Gastroesophageal sphincter (tissue), 4 donors: ENCODE data around the gene TBC1D26. TPM values are rescaled to one million over a fixed set of nuclear protein-coding genes. Genes with fewer than 3 reads are reported as not detected.
"Not testable (repeated sequence)": the region's sequence is repeated elsewhere in the genome, so short reads cannot be mapped to it uniquely, and the experiment has no call there.

ENCODE experiments used
- ATAC-seq: fragments of 150-250 bp; one replicate; pipeline ENCODE4 v1.9.1; 2016; ENCODE audit warnings: mild to moderate bottlenecking, moderate library complexity
- H3K27ac ChIP-seq, 4 donors: fragments of 200-600 bp; sonication (generic) in 3 of 4; 1 replicate in 3 of 4; 2 replicates in 1 of 4; pipeline ENCODE4 v1.5.1; 2016 to 2019
- H3K27me3 ChIP-seq: fragments of 200-600 bp; sonication (generic); one replicate; pipeline ENCODE4 v1.5.1; 2019
- H3K36me3 ChIP-seq, 2 donors: fragments of 200-600 bp; sonication (generic); one replicate each; pipeline ENCODE4 v1.5.1; 2019; ENCODE audit warnings: control low read depth in 1 of 2
- H3K4me1 ChIP-seq, 3 donors: fragments of 200-600 bp; sonication (generic); 1 replicate in 2 of 3; 2 replicates in 1 of 3; pipeline ENCODE4 v1.5.1; 2016 to 2019; ENCODE audit warnings: control low read depth in 2 of 3
- H3K4me3 ChIP-seq, 2 donors: fragments of 200-600 bp; sonication (generic); one replicate each; pipeline ENCODE4 v1.5.1; 2019; ENCODE audit warnings: mild to moderate bottlenecking in 1 of 2, moderate library complexity in 1 of 2
- H3K9me3 ChIP-seq, 3 donors: fragments of 200-600 bp; sonication (generic); one replicate each; pipeline ENCODE4 v1.5.1; 2017 to 2019; ENCODE audit warnings: control low read depth in 2 of 3
- POLR2A ChIP-seq, 2 donors: fragments of 450-650 bp; IDR thresholded peaks; one replicate each; pipeline ENCODE4 v1.6.1; 2017; ENCODE audit warnings: antibody characterized with exemption in 2 of 2, mild to moderate bottlenecking in 2 of 2, moderate library complexity in 1 of 2
- POLR2AphosphoS5 ChIP-seq: sonication (generic); formaldehyde crosslinking; IDR thresholded peaks from one replicate; pipeline ENCODE4 v1.6.1; 2017; ENCODE audit warnings: antibody characterized with exemption
- WGBS, 2 donors: methylation state at CpG; one replicate each; pipeline ENCODE4 v1.1.5; 2018; ENCODE audit warnings: low coverage in 1 of 2; 5-methylcytosine and 5-hydroxymethylcytosine counted together
- total RNA-seq, 4 donors: library from RNA; depleted of rRNA; stranded (reverse); fragments of >200 nt; gene quantifications; one replicate each; pipeline ENCODE4 v1.1.0, GENCODE V29; 2016

Gene TBC1D26
- total RNA-seq, result under 1 TPM in 2 of 4 donors, not detected in 2; 0.08 to 0.93 TPM

DNA sequence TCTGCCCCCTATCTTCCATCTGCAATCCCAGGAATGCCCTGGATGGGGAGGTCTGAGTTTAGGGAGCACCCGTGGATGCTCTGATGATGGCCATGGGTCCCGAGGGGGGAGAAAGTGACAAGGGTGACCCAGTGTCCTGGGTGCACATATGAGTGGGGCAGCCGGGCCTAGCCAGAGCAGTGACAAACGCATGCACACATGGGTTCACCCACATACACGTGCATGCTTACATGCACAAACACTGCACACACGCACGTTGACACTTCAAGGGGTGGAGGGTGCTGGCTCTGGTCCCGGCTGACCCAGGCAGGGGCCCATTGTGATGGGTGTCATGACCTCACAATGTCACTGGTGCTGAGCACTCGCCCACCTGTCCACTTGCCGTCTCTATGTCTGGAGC lies at the start of gene TBC1D26:
Gene TBC1D26 (plus strand): TSS at position 384 of the 400 bp plus-strand sequence. CDS start 3,066 bp downstream, outside the sequence.
- not testable (repeated sequence) for H3K36me3 ChIP-seq, H3K4me3 ChIP-seq, H3K27ac ChIP-seq, H3K27me3 ChIP-seq, H3K4me1 ChIP-seq, ATAC-seq, H3K9me3 ChIP-seq
- no CpG with 5 or more reads among the region's 10 CpGs for WGBS, 2 donors

DNA sequence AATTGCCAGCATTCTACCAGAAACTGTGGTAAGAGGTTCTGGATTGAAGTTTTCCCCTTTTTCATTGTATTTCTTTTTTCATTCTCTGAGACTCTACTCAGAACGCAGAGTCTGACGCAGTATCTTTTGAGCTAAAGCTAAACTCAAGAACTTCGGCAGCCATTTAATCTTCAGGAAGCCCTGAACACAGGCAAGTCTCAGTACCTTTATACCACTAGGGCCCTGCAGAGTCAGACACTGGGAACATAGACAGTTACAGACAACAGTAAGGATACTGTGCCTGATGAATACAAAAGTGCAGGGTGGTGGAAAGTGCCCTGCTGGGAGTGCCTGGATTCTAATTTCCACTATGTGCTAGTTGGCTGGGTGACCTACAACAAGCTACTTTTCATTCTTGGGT lies 48.9 kb upstream of the TBC1D26 start:
- H3K27me3 ChIP-seq, ATAC-seq, H3K4me3 ChIP-seq, H3K9me3 ChIP-seq, H3K27ac ChIP-seq, H3K36me3 ChIP-seq: not testable (repeated sequence)
- H3K4me1 ChIP-seq, result peaks cover 0 to 13% (median 0%) of the 10 kb centered on the region in 3 donors
- WGBS, 2 donors, result 92% methylated on average over 3 of the region's 3 CpGs; no CpG with 5 or more reads in 1 of the 2 donors

DNA sequence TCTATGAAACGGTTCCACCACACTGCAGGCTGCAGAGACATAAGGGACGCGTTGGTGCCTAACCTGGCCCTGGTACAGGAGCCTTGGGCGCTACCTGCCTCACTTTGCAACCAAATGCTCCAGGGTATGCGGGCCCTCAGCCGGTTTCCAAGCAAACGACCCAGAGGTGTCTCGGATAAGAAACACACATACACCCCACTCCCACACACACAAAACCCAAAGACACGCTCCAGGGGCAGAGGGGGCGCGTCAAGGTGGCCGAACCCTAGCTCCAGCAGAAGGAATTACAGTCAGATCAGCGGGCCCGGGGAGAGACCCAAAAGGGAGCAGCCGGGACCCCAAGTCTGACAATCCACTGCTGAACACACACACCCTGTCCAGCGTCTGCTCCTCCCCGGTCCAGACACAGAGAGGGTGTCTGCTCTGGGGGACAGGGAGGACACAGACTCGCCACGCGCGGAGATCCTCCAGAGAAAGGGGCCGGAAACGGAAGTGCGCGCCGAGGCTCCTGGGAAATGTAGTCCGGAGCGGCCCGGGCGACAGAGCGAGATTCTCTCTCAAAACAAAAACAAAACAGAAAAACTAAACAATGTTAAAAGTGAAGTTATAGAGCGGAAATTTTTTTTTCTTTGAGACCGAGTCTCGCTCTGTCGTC lies 48.1 kb upstream of the TBC1D26 start, which contains the start of gene TRIM16:
Gene TRIM16 (minus strand): TSS at position 488 of the 655 bp plus-strand sequence. CDS start 32,702 bp downstream, outside the sequence.
- not testable (repeated sequence) for H3K9me3 ChIP-seq, H3K27me3 ChIP-seq, H3K36me3 ChIP-seq
- peak within 1 kb of the TSS; percentile 57 to 58 for H3K4me3 ChIP-seq
- peak within 1 kb of the TSS in 3 of 4 donors; percentile 63 to 73 (median 63) for H3K27ac ChIP-seq
- H3K4me1 ChIP-seq, result peaks cover 0 to 13% (median 0%) of the 10 kb centered on the region in 3 donors
- peak; percentile 94 for ATAC-seq
- WGBS, 2 donors, result 1% methylated on average over 9 to 20 of the region's 35 CpGs
- peak; percentile 4 for TF ChIP-seq POLR2AphosphoS5

DNA sequence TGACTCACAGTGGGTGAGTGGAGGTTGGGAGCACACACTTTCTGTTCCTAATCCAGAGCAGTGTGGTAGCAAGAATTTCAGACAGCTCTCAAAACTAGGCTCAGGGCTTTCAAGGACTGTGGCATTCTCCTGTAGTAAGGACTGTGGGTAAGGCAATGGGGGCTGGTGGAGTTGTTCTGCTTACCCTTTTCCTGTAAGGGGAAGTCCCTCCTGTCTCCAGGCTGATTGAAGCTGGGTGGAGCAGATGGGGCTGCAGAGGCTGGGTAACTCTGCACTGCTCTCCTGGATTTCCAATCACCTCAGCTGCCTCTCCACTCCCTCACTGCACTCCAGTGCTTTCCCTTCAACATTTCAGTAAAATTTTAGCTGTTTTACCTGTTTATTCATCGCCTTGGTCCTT lies 44.6 kb upstream of the TBC1D26 start:
- ATAC-seq, H3K36me3 ChIP-seq, H3K4me3 ChIP-seq, H3K27me3 ChIP-seq, H3K9me3 ChIP-seq, H3K27ac ChIP-seq: not testable (repeated sequence)
- WGBS, 2 donors, result 100% methylated on average over 1 of the region's 1 CpG
- H3K4me1 ChIP-seq, result peaks cover 0 to 13% (median 0%) of the 10 kb centered on the region in 3 donors

DNA sequence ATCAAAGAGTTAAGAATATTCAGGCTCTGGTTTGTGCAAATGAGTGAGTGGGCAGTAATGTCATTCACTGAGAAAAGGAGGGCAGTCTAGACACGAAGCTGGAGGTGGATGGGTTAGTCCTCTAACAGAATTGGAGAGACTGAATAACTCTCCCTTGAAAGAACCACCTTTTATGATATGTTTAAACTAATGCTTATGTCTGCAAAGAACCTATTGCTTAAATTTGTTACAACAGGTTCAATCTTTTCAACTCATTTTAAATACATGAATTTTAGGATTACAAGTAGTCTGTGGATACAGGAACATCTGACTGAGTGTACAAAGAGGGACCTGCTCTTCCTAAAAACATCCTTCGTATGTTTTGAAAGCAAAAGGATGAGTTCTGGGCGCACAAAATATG lies 33.1 kb upstream of the TBC1D26 start:
- Histone ChIP-seq H3K27ac (peak overlapping the region in 3 of 4 donors; percentile 75 to 81 (median 76)), H3K4me3 (peak overlapping the region; percentile 40 to 58)
- ATAC-seq, result peak; percentile 26
- not testable (repeated sequence) for H3K27me3 ChIP-seq, H3K4me1 ChIP-seq, H3K9me3 ChIP-seq, H3K36me3 ChIP-seq
- WGBS, 2 donors, result 0% methylated on average over 1 of the region's 3 CpGs; no CpG with 5 or more reads in 1 of the 2 donors

DNA sequence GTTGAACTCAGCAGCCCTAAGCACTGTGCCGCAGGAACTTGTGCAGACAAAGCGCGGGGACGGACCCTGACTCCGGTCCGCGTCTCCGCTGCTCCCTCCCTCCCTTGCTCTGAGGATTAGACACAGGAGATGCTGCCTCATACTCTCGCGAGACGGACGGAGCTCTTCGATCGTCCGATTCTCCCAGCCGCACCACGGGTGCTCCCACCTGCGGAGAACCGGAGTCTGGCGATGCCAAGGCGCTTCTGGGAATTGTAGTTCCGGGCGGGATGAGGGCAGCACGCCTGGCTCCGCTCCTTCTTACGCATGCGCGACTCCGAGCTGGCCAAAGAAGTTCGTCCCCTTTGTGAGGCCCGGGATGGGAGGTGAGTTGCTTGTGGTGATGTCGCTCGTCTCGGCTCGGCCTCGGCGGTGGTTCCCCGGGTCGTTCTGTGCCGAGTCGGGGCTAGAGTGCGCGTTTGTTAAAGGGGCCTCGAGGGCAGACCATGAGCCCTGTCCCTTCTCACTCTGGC lies 32.6 kb upstream of the TBC1D26 start, which contains the start of gene ZNF286A:
Gene ZNF286A (plus strand): TSS at position 340 of the 512 bp plus-strand sequence. CDS start 578 bp downstream, outside the sequence.
- peak within 1 kb of the TSS; percentile 40 to 58 for H3K4me3 ChIP-seq
- H3K27ac ChIP-seq, result peak within 1 kb of the TSS in 3 of 4 donors; percentile 75 to 81 (median 76)
- WGBS, 2 donors, result no CpG with 5 or more reads among the region's 44 CpGs
- not testable (repeated sequence) for H3K27me3 ChIP-seq, H3K9me3 ChIP-seq, H3K4me1 ChIP-seq
- peak; percentile 100 for ATAC-seq
- H3K36me3 ChIP-seq, result peaks cover 0 to 11% of the 10 kb centered on the region in 2 donors
- TF ChIP-seq POLR2AphosphoS5, result peak; percentile 85
- peak; percentile 67 to 73 for TF ChIP-seq POLR2A (IDR thresholded peaks at IDR 0.05)

DNA sequence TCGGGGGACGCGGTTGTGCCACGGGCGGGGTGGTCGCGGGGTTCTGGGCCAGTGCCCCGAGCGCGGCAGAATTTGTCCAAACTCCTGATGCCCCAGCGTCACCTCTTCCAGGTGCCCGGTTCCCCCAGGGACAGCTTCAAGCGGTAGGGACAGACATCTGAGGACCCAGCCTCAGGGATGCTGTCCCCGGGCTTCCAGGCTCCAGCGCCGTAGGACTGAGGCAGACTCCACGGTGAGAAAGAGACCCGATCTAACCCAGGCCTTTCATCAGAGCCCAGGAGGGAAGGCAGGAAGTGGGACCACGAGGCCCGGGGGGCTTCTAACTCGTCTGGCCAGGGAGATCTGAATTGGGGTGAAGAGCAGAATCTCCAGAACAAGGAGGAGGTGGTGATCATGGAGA lies 32.1 kb upstream of the TBC1D26 start:
- H3K9me3 ChIP-seq, H3K4me1 ChIP-seq, H3K27me3 ChIP-seq: not testable (repeated sequence)
- no CpG with 5 or more reads among the region's 21 CpGs for WGBS, 2 donors
- H3K4me3 ChIP-seq, result peak overlapping the region; percentile 40 to 58
- peak overlapping the region in 3 of 4 donors; percentile 75 to 81 (median 76) for H3K27ac ChIP-seq
- peak; percentile 24 for ATAC-seq
- H3K36me3 ChIP-seq, result peaks cover 0 to 15% of the 10 kb centered on the region in 2 donors

DNA sequence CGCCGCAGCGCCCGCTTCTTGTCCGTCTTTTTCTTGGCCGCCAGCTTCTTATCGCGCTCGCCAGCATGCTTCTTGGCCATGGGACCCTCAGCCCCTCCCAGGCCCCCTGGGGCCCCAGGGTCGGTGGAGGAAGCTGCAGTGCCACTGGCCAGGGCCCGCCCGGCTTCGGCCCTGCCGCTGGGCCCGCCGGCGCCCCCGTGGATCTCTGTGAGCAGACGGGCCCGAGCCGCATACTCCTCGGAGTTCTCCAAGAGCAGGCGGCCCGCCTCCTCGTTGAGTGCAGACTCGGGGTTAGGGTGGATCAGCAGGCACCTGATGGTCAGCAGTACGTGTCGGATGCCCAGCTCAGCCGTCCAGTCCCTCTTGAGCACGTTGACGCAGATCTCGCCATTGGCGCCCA lies 27.8 kb upstream of the TBC1D26 start:
- H3K4me1 ChIP-seq, H3K27ac ChIP-seq, ATAC-seq, H3K4me3 ChIP-seq, H3K27me3 ChIP-seq: not testable (repeated sequence)
- Histone ChIP-seq H3K36me3 (peaks cover 4 to 54% of the 10 kb centered on the region in 2 donors), H3K9me3 (peaks cover 0 to 13% (median 0%) of the 10 kb centered on the region in 3 donors)
- WGBS, 2 donors, result no CpG with 5 or more reads among the region's 33 CpGs

DNA sequence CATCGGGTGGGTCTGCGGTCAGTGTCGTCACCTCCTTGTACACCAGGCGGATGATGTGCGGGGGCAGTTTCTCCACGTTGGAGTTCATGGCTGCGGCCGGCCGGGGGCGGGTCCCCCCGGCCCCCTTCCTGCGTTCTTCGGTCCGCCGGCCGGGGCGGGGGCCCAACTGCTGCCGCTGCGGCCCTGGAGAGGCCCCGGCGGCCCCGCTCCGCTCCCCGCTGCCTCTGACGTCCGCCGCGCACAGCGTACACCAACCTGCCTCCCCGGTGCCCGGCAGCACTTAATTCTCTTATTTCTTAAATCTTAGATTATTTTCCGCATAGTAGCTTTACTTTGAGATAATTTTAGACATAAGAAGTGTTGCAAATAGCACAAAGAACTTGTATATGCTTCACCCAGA lies 27.3 kb upstream of the TBC1D26 start:
- ATAC-seq, H3K4me1 ChIP-seq, H3K27me3 ChIP-seq, H3K4me3 ChIP-seq, H3K27ac ChIP-seq: not testable (repeated sequence)
- H3K36me3 ChIP-seq, result peaks cover 4 to 59% of the 10 kb centered on the region in 2 donors
- H3K9me3 ChIP-seq, result peaks cover 0 to 13% (median 0%) of the 10 kb centered on the region in 3 donors
- WGBS, 2 donors, result 96 to 100% methylated on average over 2 to 14 of the region's 32 CpGs

DNA sequence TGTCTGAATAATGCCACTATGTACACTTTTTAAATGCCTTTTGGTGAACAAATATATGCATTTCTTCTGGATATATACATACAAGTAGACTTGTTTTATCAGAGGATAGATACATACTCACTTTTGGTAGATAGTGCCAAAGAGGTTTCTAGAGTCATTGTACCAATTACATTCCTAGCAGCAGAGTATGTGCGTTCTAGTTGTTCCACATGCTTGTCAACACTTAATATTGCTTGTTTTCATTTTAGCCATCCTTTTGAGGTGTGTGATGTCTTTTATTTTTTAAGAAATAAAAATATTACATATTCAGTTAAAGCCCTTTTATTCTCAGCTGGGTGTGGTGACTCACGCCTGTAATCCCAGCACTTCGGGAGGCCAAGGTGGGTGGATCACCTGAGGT lies 23.2 kb upstream of the TBC1D26 start:
- not testable (repeated sequence) for H3K4me1 ChIP-seq, H3K4me3 ChIP-seq, H3K27me3 ChIP-seq, H3K27ac ChIP-seq, ATAC-seq
- 100% methylated on average over 1 of the region's 3 CpGs for WGBS, 2 donors
- H3K36me3 ChIP-seq, result peaks cover 4 to 88% of the 10 kb centered on the region in 2 donors
- peaks cover 0 to 33% (median 0%) of the 10 kb centered on the region in 3 donors for H3K9me3 ChIP-seq

DNA sequence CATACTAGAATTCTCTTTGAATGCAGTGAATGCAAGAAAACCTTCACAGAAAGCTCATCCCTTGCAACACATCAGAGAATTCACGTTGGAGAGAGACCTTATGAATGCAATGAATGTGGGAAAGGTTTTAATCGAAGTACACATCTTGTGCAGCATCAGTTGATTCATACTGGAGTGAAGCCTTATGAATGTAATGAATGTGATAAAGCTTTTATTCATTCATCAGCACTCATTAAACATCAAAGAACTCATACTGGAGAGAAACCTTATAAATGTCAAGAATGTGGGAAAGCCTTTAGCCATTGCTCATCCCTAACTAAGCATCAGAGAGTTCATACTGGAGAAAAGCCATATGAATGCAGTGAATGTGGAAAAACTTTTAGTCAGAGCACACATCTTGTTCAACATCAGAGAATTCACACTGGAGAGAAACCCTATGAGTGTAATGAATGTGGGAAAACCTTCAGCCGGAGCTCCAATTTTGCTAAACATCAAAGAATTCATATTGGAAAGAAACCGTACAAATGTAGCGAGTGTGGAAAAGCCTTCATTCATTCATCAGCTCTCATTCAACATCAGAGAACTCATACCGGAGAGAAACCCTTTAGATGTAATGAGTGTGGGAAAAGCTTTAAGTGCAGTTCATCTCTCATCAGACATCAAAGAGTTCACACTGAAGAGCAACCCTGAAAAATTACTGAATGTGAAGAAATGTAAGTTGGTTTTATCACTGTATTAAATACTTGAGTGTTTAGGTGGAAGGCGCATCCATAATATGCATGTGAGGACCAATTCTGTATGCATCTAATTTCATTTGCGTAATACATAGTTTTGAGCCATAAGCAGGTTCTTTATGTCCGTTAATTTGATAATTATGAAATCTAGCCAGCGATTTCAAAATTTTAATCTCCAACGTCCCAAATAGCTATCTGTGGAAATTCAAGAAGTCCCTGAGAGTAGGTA lies 15.2 kb upstream of the TBC1D26 start:
- H3K4me3 ChIP-seq, H3K27ac ChIP-seq, H3K27me3 ChIP-seq, H3K4me1 ChIP-seq, ATAC-seq: not testable (repeated sequence)
- Histone ChIP-seq H3K9me3 (peaks cover 0 to 79% (median 0%) of the 10 kb centered on the region in 3 donors), H3K36me3 (peaks cover 0 to 41% of the 10 kb centered on the region in 2 donors)
- 95 to 98% methylated on average over 5 to 7 of the region's 11 CpGs for WGBS, 2 donors

DNA sequence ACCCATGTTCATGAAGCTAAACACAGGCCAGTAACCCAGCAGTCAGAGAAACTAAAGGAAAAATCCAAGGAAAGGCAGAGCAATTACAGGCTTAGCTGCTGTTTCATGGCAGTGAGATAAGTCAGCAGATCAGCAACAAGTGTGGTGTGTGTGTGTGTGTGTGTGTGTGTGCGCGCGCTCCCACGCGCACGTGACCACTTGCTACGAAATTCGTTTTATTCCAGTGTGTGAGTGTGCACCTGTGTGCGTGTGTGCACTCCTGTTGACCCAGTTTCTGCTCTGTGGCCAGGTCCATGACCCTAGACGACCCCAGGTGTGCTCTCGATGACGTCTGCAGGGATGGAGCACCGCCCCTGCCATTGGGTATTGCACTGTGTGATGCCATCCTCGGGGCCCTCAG lies 1.5 kb upstream of the TBC1D26 start:
- H3K36me3 ChIP-seq, ATAC-seq: not testable (repeated sequence)
- WGBS, 2 donors, result no CpG with 5 or more reads among the region's 14 CpGs

More for the DNA sequence above, 1.5 kb upstream of the TBC1D26 start:
- not testable (repeated sequence) for H3K9me3 ChIP-seq, H3K4me3 ChIP-seq, H3K27me3 ChIP-seq, H3K27ac ChIP-seq, H3K4me1 ChIP-seq
